ENCODE measurements around the gene KCNQ5. TPM values are rescaled to one million over a fixed set of nuclear protein-coding genes. Genes with fewer than 3 reads are reported as not detected.

The KCNQ5 gene
- total RNA-seq, 1 donor from 2014 or later: 0.08 TPM

DNA sequence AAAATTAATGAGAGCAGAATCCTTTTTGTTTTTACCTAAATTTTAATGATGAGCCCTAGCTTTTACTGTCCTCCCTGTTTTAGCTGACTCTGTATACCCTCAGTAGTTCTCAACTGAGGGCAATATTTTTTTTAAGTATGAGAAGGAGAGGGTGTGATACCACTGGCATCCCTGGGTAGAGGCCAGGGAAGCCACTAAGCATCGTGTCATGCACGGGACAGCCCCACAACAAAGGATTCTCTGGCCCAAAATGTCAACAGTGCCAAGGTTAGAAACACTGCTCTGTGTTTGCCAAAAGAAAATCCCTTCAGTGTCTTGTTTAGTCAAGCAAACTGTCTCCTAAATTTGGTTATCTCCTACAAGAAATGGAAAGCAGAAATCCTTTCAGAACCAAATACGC, 210.4 kb downstream of the KCNQ5 start:
- Mint-ChIP-seq H3K4me3 (ENCODE audit: unreplicated experiment) (no peak overlapping the region), H3K4me1 (ENCODE audit: unreplicated experiment) (no peaks in the 10 kb centered on the region), H3K36me3 (ENCODE audit: low read depth, unreplicated experiment) (no peaks in the 10 kb centered on the region), H3K27me3 (ENCODE audit: unreplicated experiment) (no peaks in the 10 kb centered on the region), H3K27ac (ENCODE audit: unreplicated experiment) (no peak overlapping the region), H3K9me3 (ENCODE audit: unreplicated experiment) (no peaks in the 10 kb centered on the region)
- DNase-seq (ENCODE audit: low spot score): no peak
- no peak for TF ChIP-seq CTCF (IDR thresholded peaks at IDR 0.05; ENCODE audit: unreplicated experiment)

DNA sequence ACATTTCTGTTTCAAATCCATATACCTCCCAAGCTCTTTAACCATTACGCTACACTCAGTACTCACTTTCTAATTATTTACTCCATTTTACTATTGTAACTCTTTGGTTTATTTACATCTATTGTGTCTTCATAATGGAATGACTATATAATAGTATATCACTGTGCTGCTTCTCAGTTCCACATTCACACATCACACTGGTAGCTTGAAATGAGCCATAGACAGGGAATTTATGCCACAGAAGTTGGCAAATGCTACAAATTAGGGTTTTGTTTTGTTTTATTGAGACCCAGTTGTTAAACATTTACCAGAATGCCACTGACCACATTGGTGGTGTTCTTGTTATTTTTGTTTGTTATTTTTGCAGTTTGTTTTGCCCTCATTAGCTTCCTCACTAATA, 213.9 kb downstream of the KCNQ5 start:
- Mint-ChIP-seq H3K4me3 (ENCODE audit: unreplicated experiment) (no peak overlapping the region), H3K9me3 (ENCODE audit: unreplicated experiment) (no peaks in the 10 kb centered on the region), H3K27me3 (ENCODE audit: unreplicated experiment) (no peaks in the 10 kb centered on the region), H3K36me3 (ENCODE audit: low read depth, unreplicated experiment) (no peaks in the 10 kb centered on the region), H3K27ac (ENCODE audit: unreplicated experiment) (no peak overlapping the region), H3K4me1 (ENCODE audit: unreplicated experiment) (no peaks in the 10 kb centered on the region)
- no peak for TF ChIP-seq CTCF (IDR thresholded peaks at IDR 0.05; ENCODE audit: unreplicated experiment)
- no peak for DNase-seq (ENCODE audit: low spot score)

GRCh38 chr6:72836971-72837370, 215.1 kb downstream of the KCNQ5 start:
- TF ChIP-seq CTCF (IDR thresholded peaks at IDR 0.05; ENCODE audit: unreplicated experiment): no peak
- Mint-ChIP-seq H3K4me1 (ENCODE audit: unreplicated experiment) (no peaks in the 10 kb centered on the region), H3K27ac (ENCODE audit: unreplicated experiment) (no peak overlapping the region), H3K9me3 (ENCODE audit: unreplicated experiment) (no peaks in the 10 kb centered on the region), H3K4me3 (ENCODE audit: unreplicated experiment) (no peak overlapping the region), H3K36me3 (ENCODE audit: low read depth, unreplicated experiment) (no peaks in the 10 kb centered on the region), H3K27me3 (ENCODE audit: unreplicated experiment) (no peaks in the 10 kb centered on the region)
- no peak for DNase-seq (ENCODE audit: low spot score)

GRCh38 chr6:72841195-72841594, 219.3 kb downstream of the KCNQ5 start:
- Mint-ChIP-seq H3K4me1 (ENCODE audit: unreplicated experiment) (no peaks in the 10 kb centered on the region), H3K36me3 (ENCODE audit: low read depth, unreplicated experiment) (no peaks in the 10 kb centered on the region), H3K27me3 (ENCODE audit: unreplicated experiment) (peaks cover 2% of the 10 kb centered on the region), H3K9me3 (ENCODE audit: unreplicated experiment) (no peaks in the 10 kb centered on the region), H3K27ac (ENCODE audit: unreplicated experiment) (no peak overlapping the region), H3K4me3 (ENCODE audit: unreplicated experiment) (no peak overlapping the region)
- DNase-seq (ENCODE audit: low spot score): no peak
- TF ChIP-seq CTCF (IDR thresholded peaks at IDR 0.05; ENCODE audit: unreplicated experiment): no peak

DNA sequence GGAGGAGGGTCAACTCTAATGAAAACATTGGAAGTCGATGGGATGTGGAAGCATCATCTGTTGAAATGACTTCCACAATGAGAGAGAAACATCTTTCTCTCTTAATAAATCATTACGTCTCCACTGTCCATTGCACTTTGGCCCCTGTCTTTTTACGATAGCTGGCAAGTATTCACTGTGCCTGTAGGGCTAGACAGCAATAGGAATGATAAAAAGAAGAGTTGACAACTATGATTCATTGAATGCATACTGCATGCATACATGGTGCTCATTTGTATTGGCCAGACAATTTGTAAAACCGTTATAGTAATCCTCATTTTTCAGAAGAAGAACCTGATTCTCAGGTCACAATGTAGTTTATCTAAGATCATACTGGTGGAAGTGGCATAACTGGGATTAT, 220.3 kb downstream of the KCNQ5 start:
- no peak for TF ChIP-seq CTCF (IDR thresholded peaks at IDR 0.05; ENCODE audit: unreplicated experiment)
- DNase-seq (ENCODE audit: low spot score): no peak
- H3K27ac Mint-ChIP-seq (ENCODE audit: unreplicated experiment): no peak overlapping the region
- no peaks in the 10 kb centered on the region for H3K36me3 Mint-ChIP-seq (ENCODE audit: low read depth, unreplicated experiment)
- no peak overlapping the region for H3K4me3 Mint-ChIP-seq (ENCODE audit: unreplicated experiment)
- no peaks in the 10 kb centered on the region for H3K4me1 Mint-ChIP-seq (ENCODE audit: unreplicated experiment)
- H3K27me3 Mint-ChIP-seq (ENCODE audit: unreplicated experiment): peaks cover 2% of the 10 kb centered on the region
- no peaks in the 10 kb centered on the region for H3K9me3 Mint-ChIP-seq (ENCODE audit: unreplicated experiment)

Data from endothelial cell (in vitro differentiated cells).